Measurements from ENCODE around the gene DESI1. TPM values are rescaled to one million over a fixed set of nuclear protein-coding genes. Genes with fewer than 3 reads are reported as not detected.
A peak's percentile ranks its signal among the peaks of the same experiment; 100 is the strongest.

DESI1 gene
- total and polyA plus RNA-seq, 2 of the 13 experiments (the other 11 are each of a cell fraction or from before 2014, with no cell fraction given): 21.6 to 29.2 TPM

GRCh38 chr22:41619979-41620588, 759 bp downstream of the DESI1 start:
- H3K4me2 ChIP-seq (ENCODE audit: low read depth, low read length): peak overlapping the region; percentile 95
- H3K79me2 ChIP-seq (ENCODE audit: insufficient read depth, low read length): peaks cover 45% of the 10 kb centered on the region
- H2AFZ ChIP-seq (ENCODE audit: low read length): no peak overlapping the region
- peaks cover 72% of the 10 kb centered on the region for H3K4me1 ChIP-seq (ENCODE audit: insufficient read depth, low read length)
- in situ Hi-C loops (cut with HindIII; ENCODE audit: extremely low pct_ligation_motif_present, low pct_unique_long_range_greater_than_20kb) (no loop called here), intact Hi-C loops (cut with micrococcal nuclease; ENCODE audit: unreplicated experiment) (no loop called here)
- ChIA-PET POLR2A (interaction anchor here (0.7 to 5.2 kb wide), 12 partner anchors 12 to 327 kb away, joined by 3 to 78 read pairs (median 4); partner anchors contain the start of genes CENPM, PMM1, TEF and TOB2), CTCF (ENCODE audit: low intra/inter-chr PET ratio, low total read pairs) (no interaction called here)
- peaks cover 0 to 13% of the 10 kb centered on the region in 2 experiments; a peak in 2 of 5 replicates for H3K36me3 ChIP-seq (replicated peaks in 1 of 2; ENCODE audit: control insufficient read depth in 1 of 2, insufficient read depth in 2 of 2, low read length in 2 of 2)
- peak; percentile 49 for DNase-seq (ENCODE audit: low spot score)
- no peak for FAIRE-seq
- no peaks in the 10 kb centered on the region for H3K9me3 ChIP-seq (ENCODE audit: low read length)
- peak overlapping the region; percentile 82 to 94 (median 85) for H3K4me3 ChIP-seq (replicated peaks in 1 of 3; ENCODE audit: insufficient read depth in 1 of 3, low read depth in 2 of 3, low read length in 3 of 3)
- 2% methylated on average over 16 of the region's 24 CpGs for WGBS (ENCODE audit: low lambda C conversion rate)
- peaks cover 11% of the 10 kb centered on the region for H4K20me1 ChIP-seq (ENCODE audit: insufficient read depth, low read length)
- BruUV-seq (replicated peaks): no TSS peak
- H3K27me3 ChIP-seq (ENCODE audit: control insufficient read depth in 1 of 2, insufficient read depth in 2 of 2, low read length in 2 of 2): no peaks in the 10 kb centered on the region; a peak in 1 of 5 replicates
- H3K9ac ChIP-seq (ENCODE audit: insufficient read depth, low read depth, low read length): peak overlapping the region; percentile 99
- peak overlapping the region; percentile 91 for H3K27ac ChIP-seq (ENCODE audit: extremely low read length, insufficient read depth, low read length)
- ATAC-seq: peak; percentile 78
- TF ChIP-seq PAX8 (CRISPR knock-in tag; IDR thresholded peaks at IDR 0.05; ENCODE audit: borderline replicate concordance): 0 out of 2 replicates have a peak, but pooled peaks have one; percentile 10
- TF ChIP-seq TBX3 (IDR thresholded peaks at IDR 0.05; ENCODE audit: borderline replicate concordance): no peak
- TF ChIP-seq ZSCAN9 (CRISPR knock-in tag; IDR thresholded peaks at IDR 0.05; ENCODE audit: borderline replicate concordance): no peak
- TF ChIP-seq ZNF878 (CRISPR knock-in tag; IDR thresholded peaks at IDR 0.05): 0 out of 2 replicates have a peak, but pooled peaks have one; percentile 17
- peak; percentile 49; the same call in 1 of the 2 replicates for TF ChIP-seq MYC (CRISPR knock-in tag; IDR thresholded peaks at IDR 0.05; ENCODE audit: borderline replicate concordance)
- TF ChIP-seq ZNF629 (CRISPR knock-in tag; conservative IDR thresholded peaks at IDR 0.05): no peak
- TF ChIP-seq TGIF2 (CRISPR knock-in tag; IDR thresholded peaks at IDR 0.05): peak; percentile 46; the same call in 1 of the 2 replicates
- TF ChIP-seq ZKSCAN1 (IDR thresholded peaks at IDR 0.05; ENCODE audit: low read length): no peak
- TF ChIP-seq ZNF687 (CRISPR knock-in tag; IDR thresholded peaks at IDR 0.05): peak; percentile 51
- peak in 1 of 2 experiments; percentile 55; a peak in 1 of 4 replicates for TF ChIP-seq HMGXB4 (CRISPR knock-in tag; IDR thresholded peaks at IDR 0.05; ENCODE audit: borderline replicate concordance in 1 of 2, low read depth in 1 of 2)
- 0 out of 2 replicates have a peak, but pooled peaks have one; percentile 2 for TF ChIP-seq ZNF773 (CRISPR knock-in tag; IDR thresholded peaks at IDR 0.05; ENCODE audit: borderline replicate concordance)
- TF ChIP-seq KDM4B (CRISPR knock-in tag; IDR thresholded peaks at IDR 0.05): no peak
- TF ChIP-seq E2F1 (CRISPR knock-in tag; IDR thresholded peaks at IDR 0.05): no peak
- 0 out of 2 replicates have a peak, but pooled peaks have one; percentile 13 for TF ChIP-seq KDM5B (CRISPR knock-in tag; IDR thresholded peaks at IDR 0.05; ENCODE audit: borderline replicate concordance)
- 0 out of 2 replicates have a peak, but pooled peaks have one; percentile 0 for TF ChIP-seq KLF15 (CRISPR knock-in tag; IDR thresholded peaks at IDR 0.05; ENCODE audit: borderline replicate concordance)
- 0 out of 2 replicates have a peak, but pooled peaks have one; percentile 60 for TF ChIP-seq ZNF772 (CRISPR knock-in tag; IDR thresholded peaks at IDR 0.05)

Data from HepG2 (cell line).